Measurements from ENCODE around the gene TNS3.

- TF ChIP-seq EZH2 (optimal IDR thresholded peaks at IDR 0.05; ENCODE audit: low read depth, low read length) (no peak), CTCF (IDR thresholded peaks at IDR 0.05; ENCODE audit: low read length) (no peak), EZH2phosphoT487 (IDR thresholded peaks at IDR 0.05; ENCODE audit: low read length) (no peak)
These were observed 299.0 kb downstream of the TNS3 start for GRCh38 chr7:47282790-47283496.
